ENCODE results near the gene TUT7.

Gene TUT7

DNA sequence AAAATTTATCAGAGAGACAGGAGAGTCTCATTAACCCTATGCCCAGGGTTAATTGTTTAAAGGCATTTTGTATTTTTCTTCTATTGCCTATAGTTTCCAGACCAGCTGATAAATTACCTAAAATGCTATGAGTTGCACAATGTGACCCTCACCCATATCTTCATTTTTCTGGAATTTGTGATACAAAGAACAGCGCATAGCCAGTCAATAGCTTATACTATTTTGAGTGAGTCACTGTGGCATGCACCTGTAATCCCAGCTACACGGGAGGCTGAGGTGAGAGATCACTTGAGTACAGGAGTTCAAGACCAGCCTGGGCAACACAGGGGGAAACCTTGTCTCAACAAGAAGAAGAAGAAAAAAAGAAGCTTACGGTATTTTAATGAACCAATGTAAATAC, 97.6 kb downstream of the TUT7 start:
- no peak for DNase-seq

DNA sequence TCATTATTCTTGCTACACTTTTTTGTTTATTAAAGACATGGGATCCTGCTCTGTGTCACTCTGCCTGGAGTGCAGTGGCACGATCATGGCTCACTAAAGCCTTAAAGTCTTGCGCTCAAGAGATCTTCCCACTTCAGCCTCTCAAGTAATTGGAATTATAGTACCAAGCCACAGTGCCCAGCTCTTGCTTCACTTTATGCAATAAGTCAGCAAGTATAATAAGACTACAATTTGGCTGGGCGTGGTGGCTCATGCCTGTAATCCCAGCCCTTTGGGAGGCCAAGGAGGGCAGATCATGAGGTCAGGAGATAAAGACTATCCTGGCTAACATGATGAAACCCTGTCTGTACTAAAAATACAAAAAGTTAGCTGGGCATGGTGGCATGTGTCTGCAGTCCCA, 100.6 kb downstream of the TUT7 start:
- DNase-seq: no peak

DNA sequence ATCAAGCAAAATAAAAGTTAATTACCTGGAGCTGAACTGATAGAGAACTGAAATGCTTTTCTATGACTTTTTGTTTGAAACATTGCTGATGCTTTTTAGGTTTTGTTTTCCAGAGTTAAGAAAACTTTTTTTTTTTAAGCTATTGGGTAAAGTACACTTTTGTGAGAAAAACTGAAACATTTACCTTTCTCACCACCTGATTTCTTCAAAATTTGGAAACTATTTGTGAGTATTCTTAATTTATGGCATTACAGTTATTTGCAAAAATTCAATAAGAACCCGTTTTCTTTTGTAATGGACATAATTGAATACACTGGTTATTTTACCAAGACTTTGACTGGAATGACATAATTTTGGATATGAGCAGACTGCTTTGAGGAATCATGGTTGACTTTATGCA, 101.3 kb downstream of the TUT7 start:
- DNase-seq: no peak

DNA sequence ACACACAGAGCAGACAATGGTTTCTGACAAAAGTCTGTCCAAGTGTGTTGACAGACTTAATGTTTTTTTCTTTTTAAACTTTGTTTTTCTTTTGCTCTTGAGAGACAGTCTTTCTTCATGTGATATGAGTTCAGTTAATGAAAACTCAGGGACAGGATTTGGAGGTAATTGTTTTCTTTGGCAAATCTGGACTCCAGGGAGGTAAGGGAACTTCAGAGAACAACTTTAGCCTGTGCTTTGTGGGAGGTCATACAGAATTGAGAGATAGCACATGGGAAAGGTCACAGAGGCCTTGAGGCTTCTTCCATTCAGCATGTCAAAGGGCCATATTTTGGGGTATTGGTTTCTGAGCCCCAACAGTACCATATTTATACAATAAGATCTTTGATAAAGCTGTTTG, 104.1 kb downstream of the TUT7 start:
- DNase-seq: no peak

DNA sequence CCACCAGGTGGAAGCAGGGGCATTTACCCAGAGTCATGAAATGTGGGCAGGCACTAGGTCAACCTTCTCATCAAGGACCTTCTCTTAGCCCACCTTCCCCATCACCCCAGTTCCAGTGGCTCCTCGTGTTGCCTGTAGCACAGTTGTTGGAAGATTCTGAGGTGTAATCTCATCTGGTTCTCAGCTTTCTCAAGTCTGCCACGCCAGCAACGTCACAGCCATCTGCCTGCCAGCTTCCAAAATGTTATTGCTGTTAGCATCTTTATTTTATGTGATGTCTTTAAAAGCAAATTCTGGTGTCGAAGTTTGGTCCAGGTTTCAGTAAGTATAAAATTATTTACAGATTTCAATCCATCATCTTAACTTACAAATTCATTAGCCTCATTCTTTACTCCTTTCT, 105.5 kb downstream of the TUT7 start:
- DNase-seq: no peak

DNA sequence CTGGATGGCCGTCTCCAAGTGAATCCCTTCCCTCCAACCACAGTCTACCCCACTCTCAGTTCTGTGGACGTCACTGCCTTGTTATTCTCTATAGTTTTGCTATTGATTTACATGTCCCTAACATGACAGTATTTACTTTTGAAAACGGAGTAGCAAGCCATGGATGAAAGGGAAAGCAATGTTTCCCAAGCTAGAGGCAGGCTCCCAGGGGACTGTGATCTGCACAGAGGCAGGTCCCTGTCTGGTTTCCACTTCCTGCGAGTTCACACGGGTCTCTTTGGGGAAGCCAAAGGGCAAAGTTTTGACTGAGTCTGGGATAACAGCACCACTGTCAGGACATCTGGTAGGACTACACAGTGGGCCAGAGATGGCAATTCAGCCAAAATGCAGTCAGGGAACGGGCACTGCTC, 107.5 kb downstream of the TUT7 start:
- no peak for DNase-seq

DNA sequence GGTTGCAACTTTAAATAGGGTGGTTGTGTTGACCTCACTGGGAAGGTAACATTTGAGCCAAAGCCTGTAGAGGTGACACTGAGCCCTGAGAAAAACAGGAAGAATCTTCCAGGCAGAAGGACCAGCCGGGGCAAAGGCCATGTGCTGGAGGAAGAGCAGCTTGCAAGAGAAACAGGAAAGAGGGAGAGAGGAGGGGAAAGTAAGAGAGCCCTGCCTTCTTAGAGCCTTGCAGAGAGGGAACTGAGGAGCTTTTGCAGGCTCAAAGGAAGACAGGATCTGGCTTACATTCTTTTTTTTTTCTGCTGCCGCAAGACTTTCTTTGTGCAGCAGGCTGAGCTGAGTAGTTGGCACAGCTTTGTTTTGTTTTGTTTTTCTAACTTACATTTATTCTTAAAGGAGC, 112.1 kb downstream of the TUT7 start:
- no peak for DNase-seq

DNA sequence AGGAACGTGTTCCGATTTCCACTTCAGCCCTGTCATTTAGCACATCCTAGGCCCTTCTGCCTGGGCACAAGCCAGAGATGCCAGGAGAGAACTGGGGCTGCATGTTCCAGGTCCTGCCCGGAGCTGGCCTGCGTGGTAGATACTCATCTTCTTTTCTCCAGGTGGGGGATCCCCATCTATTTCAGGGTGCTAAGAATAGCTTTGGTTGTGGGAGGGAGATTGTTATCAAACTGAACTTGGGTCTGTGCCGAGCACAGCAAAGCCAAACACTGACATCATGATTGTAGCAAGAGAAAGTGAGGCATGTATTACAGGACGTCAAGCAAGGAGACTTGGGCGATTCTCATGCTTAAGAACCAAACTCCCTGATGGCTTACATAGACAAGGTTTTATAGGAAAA, 113.0 kb downstream of the TUT7 start:
- DNase-seq: no peak

DNA sequence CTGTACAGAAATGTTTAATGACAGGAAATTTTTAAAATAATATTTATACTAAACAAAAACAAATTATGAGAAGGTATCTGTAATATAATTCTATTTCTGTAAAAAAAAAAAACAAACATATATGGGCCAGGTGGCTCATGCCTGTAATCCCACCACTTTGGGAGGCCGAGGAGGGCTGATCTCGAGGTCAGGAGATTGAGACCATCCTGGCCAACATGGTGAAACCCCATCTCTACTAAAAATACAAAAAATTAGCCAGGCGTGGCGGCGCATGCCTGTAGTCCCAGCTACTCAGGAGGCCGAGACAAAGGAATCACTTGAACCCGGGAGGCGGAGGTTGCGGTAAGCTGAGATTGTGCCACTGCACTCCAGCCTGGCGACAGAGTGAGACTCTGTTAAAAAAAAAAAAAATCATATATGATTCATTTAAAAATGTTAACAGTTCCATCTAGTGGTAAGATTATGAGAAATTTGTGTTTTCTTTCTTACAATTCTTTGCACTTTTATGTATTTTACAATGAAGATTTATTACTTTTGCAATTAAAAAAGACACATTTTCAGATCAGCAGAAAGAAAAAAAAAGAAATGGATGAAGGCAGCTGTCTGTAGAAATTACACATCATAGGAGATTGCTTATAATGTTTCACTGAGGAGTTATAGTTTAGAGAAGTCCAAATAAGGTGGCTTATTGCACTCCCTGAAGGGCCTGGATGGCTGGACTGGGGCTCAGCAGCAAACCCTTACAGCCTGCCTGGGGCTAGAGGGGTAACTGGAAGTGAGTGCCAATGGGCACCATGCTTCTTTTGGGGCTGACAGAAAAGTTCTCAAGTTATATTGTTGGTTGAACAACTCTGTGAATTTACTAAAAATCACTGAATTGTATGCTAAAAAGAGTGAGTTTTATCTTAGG, 115.1 kb downstream of the TUT7 start:
- no peak for DNase-seq

Data from T-helper 1 cell (primary cell).